ENCODE measurements around the gene FAM20A.

The FAM20A gene

DNA sequence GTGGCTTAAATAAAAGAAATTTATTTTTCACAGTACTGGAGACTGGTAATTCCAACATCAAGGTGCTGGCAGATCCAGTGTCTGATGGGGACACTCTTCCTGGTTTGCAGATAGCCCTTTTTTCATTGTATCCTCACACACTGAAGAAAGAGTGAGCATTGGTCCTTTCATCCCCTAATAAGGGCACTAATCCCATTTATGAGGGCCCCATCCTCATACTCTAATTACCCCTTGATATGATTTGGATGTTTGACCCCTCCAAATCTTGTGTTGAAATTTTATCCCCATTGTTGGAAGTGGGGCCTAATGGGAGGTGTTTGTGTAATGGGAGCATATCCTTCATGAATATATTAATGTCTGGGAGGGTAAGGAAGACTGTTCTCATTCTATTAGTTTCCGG, 9.4 kb upstream of the FAM20A start:
- DNase-seq (ENCODE audit: low spot score) = no peak

DNA sequence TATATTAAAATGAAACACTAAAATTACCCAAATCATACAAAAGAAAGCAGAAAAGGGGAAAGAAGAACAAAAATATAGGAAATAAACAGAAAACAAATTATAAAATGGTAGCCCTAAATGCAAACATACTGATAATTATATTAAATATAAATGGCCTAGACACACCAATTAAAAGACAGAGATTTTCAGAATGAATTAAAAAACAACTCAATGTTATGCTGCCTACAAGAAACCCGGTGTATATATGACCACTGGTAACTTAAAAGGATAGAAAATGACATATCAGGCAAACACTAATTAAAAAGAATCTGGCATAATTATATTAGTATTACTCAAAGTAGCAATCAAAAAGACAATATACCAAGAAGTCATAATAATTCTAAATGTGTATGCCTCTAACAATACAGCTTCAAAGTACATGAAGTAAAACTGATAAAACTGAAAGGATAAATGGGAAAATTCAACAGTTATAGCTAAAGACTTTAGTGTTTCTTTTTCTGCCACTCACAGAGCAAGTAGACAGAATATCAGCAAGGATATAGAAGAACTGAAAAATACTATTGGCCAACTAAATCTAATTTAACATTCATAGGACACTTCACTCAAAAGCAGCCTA, 7.5 kb upstream of the FAM20A start:
- no peak for DNase-seq (ENCODE audit: low spot score)

DNA sequence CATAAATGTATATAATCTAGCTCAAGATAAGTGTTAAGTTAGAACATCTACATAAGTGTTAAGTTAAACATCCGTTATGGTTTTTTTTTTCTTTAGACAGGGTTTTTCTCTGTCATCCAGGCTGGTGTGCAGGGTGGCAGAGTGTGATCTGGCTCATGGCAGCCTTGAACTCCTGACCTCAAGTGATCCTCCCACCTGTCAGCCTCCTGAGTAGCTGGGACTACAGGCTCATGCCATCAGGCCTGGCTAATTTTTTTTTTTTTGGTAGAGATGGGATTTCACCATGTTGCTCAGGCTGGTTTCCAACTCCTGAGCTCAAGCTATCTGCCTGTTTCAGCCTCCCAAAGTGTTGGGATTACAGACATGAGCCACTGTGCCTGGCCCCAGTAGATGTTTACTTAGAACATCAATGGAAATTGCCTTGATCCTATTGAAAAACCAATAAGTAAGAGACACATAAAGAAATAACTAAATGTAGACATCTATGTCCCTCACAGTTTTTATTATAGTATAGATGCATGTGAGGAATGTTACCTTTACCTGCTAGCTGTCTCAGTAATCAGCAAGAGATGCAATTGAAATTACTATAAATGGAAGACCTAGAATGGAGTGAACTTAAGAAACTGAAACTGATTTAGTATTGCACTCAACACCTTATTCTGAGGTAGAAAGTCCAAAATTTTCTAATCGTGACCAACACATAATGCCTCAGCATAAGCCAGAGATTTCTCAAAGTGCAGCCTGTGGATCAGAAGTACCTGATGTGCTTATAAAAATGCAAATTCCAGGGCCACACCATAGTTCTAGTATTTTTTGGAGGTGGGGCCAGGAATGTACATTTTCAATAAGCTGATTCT, 5.5 kb upstream of the FAM20A start:
- no peak for DNase-seq (ENCODE audit: low spot score)

DNA sequence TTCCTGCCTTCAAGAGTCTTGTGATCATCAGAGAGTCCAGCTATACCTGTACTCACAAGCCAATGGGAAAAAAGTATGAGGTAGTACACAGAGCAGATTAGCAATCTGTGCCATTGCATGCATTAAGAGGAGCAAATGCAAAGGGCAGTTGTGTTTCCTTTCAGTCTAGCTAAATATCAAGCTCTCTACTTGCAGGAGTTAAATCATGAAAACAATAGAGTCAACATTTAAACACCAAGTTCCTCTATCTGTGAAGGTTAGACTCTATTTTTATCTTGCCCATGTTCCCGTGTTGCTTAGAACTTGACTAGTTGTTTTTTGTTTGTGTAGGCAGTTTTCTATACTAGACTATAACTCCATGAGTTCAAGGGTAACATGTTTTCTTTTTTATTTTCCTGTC, 4.7 kb upstream of the FAM20A start:
- no peak for DNase-seq (ENCODE audit: low spot score)

DNA sequence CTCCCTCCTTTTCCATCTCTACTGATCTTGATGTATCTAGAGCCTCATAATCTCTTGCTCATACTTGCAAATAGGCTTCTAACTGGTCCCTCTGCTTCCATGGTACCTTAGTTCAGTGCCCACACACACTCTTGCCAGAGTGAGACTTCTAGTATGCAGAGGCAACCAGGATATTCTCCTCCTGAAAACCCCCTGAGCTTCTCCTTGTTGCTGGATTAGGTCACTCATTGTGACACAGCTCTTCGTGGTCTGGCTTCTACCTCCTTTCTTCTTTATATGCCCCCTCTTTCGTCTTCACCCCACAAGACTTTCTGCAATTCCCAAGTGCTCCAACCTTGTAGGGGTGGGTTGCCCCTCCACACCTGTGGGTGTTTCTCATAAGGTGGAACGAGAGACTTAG, 2.5 kb upstream of the FAM20A start:
- no peak for DNase-seq (ENCODE audit: low spot score)

DNA sequence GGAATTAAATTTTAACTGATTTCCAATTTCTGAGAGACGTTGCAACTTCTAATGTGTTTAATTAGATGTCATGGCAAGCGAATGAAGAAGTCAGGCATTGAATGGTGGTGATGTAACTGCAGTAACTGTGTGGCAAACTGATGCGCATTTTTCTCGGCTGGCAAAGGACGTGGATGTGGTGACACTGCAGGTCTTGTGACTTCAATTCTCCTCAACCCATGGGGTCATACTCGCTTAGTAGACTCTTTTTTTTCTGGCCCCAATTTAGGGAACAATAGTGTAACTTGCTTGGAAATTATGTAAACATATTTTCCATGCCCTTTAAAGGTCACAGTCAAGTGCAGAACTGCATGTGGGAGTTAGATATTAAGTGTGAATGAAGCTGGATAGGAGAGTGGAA, 1.9 kb upstream of the FAM20A start:
- DNase-seq (ENCODE audit: low spot score) = no peak

DNA sequence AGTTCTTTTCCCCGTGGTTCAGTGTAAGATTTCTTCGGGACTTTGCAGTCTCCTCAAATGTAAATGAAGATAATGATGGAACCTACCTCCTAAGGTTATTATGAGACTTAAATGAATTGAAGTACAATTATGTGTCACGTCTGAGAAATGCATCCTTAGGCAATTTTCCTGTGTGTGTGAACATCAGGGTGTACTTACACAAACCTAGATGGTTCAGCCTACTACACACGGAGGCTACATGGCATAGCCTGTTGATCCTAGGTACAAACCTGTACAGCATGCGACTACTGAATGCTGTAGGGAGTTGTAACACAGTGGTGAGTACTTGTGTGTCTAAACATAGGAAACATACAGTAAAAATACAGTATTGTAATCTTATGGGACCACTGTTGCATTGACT, 1.1 kb upstream of the FAM20A start:
- DNase-seq (ENCODE audit: low spot score) = no peak

DNA sequence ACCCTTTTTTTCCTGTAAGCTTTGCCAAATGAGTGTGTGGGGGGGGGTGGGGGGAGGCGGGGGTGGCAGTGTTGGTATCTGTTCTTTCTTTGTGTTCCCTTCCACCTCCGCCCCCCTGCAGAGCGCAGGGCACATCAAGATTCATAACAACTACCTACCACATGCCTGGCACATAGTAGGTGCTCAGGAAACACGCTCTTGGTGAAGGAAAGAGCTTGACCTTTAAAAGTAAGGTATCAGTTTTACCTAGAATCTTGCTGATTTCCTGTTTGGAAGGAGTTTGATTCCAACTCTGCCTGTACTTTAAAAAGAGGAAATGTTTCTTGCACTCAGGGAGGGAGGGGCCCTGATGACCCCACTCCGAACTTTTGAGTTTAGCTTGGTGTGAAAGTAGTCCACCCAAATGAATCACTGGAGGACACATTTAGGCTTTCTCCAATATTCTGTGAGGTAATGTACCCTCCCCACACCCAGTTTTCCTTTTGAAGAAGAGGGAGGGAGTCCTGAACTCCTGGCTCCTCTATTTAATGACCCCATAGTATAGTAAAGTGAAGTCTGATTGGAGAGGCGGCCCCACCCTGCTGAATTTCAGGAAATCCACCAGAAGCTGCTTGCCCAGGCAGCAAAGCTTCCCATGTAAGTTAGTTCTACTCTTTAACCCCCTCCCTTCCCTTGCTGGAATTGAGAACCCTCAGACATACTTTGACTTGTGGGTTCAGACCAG, 560 bp upstream of the FAM20A start:
- DNase-seq (ENCODE audit: low spot score) = no peak

DNA sequence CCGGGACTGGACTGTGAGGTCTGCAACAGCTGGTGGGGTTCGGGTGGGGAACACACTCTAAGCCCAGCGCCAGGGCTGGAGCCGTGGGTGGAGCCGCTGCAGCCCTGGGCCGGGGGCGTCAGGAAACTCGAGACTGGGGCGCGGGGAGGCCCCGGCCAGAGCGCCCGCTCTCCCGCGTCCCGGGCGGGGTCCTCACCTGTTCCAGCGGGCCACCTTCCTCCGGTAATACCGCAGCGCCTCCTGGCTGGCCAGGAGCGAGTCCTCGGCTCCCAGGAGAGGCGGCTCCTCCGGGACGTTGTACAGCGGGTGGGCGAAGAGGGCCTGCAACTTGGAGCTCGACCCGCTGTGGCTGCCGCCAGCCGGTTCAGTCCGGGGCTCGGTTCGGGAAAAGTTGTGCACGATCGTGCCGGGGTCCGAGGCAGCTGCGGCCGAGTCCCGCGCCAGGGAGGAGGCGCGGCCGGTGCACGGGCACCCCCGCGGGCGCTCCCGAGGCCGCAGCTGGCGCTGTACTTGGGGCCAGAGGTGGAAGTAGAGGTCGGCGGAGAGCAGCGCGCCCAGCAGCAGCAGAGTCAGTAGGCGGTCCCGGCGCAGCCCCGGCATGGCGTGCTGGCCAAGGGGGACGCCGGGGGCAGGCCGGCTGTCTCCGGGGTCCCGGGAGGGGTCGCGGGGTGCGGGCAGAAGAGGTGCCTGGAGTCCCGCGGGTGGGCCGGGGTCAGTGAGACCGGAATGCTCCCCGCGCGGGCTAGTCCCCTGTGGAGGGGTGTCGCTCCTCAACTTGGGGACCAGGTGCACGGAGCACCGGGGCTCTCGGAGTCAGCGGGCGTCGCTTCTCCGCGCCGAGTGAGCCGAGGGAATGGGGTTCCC, 868 bp downstream of the FAM20A start:
- no peak for DNase-seq (ENCODE audit: low spot score)

DNA sequence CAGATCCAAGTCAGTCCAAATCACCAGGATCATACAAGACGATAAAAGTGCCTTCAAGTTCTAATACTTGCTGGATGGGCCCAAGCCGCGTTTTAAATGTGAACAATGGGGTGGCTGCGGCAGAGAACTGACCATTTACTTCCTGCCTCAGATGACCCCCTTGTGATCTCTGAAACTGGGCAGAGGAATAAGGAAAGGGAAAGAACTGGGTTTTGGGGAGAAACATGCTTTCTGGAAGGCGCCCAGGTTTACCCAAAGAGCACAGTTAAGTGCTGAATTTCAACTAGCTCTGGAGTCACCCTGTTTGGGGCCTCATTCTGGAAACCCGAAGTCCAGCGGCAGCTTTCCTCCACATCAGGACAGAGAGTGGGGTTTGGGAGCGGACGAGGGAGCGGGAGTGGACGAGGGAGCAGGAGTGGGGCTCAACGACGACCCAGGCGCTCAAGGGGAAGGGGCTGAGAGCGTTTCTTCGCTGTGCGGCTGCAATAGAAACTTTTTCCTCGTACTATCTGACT, 1.6 kb downstream of the FAM20A start:
- DNase-seq (ENCODE audit: low spot score) = no peak

DNA sequence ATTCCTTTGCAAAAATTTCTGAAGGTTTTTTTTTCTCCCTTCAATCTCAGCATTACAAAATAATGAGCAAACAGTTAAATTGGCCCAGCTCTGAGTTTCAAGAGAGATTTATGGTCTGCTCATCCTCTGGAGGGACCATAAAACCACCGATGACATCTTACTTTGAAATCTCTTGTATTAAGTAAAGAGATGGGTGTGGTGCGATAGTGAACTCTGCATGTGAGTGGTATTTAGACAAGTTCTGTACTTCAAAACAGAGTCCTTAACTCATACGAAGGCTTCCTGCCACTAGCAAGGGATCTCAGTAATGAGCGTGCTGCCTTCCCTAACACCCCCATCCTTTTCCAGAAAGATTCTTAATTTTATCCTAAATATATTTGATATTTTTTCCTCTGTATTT, 2.1 kb downstream of the FAM20A start:
- DNase-seq (ENCODE audit: low spot score) = no peak

DNA sequence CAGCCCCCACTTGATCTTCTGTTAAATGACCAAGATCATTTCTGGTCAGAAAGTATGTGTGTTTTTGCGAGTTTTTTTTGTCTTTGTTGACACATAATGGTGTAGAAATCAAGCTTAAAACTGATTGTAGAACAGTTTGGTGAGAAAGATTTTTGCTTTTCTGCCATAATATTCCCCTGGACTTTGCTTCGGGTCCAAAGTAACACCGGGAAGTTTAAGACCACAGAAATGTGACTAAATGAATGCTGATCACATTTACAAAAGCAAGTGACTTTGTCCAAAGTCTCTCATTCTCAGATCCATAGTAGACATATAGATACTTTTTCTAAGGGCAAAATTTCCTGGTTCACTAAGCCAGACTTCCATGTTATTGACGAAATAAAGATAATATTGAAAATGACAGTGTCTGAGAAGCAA, 2.6 kb downstream of the FAM20A start:
- DNase-seq (ENCODE audit: low spot score) = no peak

DNA sequence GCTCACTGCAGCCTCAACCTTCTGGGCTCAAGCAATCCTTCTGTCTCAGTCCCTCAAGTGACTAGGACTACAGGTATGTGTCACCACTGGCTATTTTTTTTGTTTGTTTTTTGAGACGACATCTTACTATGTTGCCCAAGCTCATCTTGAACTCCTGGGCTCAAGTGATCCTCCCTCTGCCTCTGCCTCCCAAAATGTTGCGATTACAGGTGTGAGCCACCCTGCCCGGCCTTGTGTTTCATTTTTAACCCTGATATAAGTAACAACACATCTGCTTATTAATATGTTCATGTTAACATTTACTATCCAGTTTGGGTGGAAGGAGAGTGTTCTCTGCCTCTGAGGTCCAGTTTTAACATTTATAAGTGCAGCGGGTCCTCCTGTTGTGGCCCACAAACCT, 3.1 kb downstream of the FAM20A start:
- DNase-seq (ENCODE audit: low spot score) = no peak

DNA sequence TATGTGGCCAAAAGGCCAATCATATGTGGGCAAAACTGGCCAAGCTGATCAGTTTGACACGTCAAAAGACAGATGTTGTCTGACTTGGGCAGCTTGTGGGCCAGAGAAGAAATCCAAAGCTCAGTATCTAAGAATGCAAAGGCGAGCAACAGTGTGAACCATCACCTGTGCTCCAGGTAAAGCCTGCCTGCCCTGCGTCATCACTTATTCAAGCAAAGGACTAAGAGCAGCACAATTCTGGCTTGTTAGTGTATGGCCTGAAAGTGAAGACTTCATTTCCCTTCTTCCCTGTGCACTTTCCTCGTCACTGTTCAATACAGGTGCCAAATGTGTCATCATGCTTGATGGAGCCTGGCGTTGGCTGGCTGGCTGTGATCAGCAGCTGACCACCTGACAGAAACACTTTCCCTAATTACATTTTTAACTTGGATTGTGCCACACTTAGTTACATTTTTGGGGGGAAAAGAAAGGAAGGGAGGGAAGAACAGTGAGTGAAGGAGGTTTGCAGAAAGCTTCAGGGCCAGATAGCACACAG, 4.7 kb downstream of the FAM20A start:
- DNase-seq (ENCODE audit: low spot score) = no peak

DNA sequence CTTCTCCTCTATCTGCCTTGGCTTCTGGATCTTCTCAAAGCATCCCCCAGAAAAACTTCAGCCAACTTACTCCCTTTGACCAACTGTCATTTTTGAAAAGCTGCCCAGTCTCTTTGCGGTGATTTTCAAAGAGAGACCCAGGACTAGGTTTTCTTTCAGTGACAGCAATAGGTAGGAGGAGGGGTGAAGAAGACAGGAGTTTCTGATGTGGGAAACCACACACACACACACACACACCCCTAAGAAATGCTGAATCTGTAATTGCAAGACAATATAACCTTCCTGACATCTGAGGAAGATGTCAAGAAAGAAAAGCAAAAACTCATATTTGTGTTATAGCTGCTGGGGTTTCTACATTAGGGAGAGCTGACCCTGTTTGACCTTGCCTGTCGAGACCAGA, 5.2 kb downstream of the FAM20A start:
- DNase-seq (ENCODE audit: low spot score) = no peak

DNA sequence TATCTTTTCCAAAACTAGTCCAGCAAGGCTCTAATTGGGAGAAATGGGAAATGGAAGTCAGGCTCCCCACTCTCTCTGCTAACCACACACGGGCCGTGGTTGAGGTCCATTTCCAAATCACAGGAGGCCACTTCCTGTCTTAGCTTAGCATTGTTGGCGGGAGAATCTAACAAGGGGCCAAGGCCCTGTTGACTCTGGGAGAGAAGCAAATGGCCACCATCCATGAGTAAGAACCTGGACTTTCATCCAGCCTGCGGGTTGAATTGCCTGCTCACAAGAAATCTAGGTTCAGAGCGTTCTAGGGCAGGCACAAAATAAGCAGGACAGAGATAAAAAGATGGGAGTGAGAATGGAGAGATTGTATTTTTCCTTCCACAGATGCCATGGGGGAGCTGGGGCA, 5.7 kb downstream of the FAM20A start:
- DNase-seq (ENCODE audit: low spot score) = no peak

DNA sequence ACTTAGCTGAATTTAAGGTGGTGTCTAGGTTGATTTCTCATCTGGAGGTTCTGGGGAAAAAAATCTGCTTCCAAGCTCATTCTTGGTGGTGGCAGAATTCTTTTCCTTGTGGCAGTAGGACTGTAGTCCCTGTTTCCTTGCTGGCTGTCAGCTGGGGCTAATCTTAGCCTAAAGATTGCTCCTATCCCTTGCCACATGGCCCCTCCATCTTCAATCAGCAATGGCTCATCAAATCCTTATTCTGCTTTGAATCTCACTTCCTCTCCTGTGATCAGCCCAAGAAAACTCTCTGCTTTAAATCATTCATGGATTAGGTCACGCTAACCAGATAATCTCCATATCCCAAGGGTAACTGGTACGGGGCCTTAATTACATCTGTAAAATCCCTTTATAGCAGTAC, 6.6 kb downstream of the FAM20A start:
- no peak for DNase-seq (ENCODE audit: low spot score)

DNA sequence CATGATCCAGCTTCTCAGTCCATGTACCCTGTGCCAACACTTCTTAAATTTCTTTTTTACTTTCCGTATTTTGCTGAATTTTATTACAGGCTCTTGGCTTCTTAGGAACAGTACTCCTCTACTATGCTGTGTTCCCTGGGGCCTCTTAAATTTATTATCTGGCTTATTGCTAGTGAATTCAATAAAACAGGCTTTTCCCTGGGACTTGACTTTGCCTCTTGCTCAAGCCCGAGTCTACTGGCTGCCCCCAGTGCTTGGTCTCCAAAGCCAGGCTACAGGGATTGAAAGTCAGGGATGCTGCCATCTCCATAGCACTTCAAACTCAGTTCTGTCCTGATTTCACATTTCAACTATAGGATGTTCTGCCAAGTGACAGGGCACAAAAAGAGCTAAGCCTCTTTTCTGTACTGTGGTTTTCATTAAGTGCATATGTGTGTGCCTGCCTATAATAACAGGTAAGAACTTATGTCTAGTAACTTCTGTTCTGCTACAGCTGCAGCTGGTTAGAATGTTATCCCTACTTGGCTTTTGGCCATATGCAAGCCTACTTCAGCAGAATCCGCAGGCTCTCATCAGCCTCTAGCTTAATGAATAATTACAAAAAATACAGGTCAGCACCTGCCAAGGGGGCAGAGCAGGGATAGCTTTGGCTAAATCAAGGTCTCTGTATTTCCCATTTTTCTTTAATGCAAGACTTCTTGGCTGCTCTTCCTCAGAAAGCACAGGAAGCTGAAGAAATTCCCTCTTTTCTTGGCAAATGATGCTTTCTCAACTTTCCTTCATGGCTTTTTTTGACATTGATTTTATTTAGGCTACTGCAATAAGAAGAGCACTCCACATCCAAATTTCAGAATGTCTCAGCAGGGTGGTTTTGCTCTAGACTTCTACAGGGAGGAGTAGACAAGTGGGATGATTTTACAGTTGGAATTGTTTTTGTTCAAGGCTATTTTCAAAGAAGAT, 8.2 kb downstream of the FAM20A start:
- DNase-seq (ENCODE audit: low spot score) = no peak

DNA sequence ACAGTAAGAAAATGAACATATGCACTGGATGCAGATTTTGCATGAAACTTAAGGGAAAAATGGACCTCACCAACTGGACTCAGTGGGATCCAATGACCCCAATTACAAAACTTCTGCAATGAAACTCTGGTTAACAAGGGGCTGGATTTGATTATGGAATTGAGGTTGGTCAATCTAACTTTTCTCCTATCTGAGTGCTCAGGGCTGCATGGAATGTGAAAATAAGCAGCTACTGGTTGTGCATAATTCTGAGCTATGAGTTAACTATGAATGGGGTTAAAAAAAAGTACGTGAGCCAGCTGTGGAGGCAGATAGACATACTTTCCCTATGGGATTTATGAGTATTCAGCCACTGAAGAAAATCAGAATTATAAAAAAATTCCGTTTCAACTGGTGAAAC, 9.2 kb downstream of the FAM20A start:
- DNase-seq (ENCODE audit: low spot score) = no peak

DNA sequence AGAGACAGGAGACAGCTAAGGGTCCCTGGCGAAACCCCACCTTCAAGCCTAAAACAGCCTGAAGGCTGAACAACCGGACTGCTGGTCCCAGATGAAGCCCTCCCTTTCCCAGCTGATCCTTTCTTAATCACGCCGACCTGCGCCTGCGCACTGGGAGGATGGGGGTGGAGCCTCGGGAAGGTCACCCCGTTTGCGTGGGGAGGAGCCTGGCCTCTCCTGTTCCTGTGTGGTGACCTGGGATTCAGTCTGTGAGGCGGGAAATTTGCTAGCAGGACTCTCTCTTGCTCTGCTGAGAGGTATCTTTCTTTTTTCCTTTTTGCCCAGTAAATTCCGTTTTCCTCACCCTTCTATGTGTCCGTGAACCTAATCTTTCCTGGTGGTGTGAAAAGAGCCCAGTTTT, 9.6 kb downstream of the FAM20A start:
- no peak for DNase-seq (ENCODE audit: low spot score)

DNA sequence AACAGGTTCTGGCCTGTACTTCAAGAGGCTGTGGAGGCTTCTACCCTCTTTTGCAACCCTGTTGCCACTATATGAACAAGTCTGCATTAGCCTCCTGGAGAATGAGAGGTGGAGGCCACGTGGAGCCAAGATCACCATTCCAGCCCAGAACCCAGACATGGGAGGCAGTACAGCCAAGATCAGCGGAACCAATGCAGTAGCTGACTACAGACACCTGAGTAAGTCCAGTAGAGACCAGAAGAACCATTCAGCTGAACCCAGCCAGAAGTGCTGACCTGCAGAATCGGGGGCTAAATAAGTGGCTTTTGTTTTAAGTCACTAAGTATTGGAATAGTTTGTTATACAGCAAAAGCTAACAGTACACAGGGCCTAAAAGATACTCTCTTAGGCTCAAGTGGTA, 12.1 kb downstream of the FAM20A start:
- DNase-seq (ENCODE audit: low spot score) = no peak

All from COLO829 (cell line).